Smooth muscle cell (in vitro differentiated cells): ENCODE results near the gene ERC2. TPM values are rescaled to one million over a fixed set of nuclear protein-coding genes. Genes with fewer than 3 reads are reported as not detected.

ENCODE experiments used
- DNase-seq: peaks from one replicate; lab custom pipeline; 2025; ENCODE audit not compliant: unreplicated experiment; lab: John Stamatoyannopoulos, UW
- H2AFZ ChIP-seq: fragments of 200-600 bp; sonication (generic); 2 replicates; pipeline ENCODE4 v1.6.0; 2016; ENCODE audit warnings: antibody characterized with exemption, low read depth, mild to moderate bottlenecking
- H3F3A ChIP-seq: fragments of 200-600 bp; sonication (generic); 2 replicates; pipeline ENCODE4 v1.6.0; 2017; ENCODE audit warnings: antibody characterized with exemption, low read depth
- H3K27ac ChIP-seq: fragments of 200-600 bp; sonication (generic); 2 replicates; pipeline ENCODE4 v1.5.1; 2016; ENCODE audit warnings: low read depth, mild to moderate bottlenecking
- H3K27me3 ChIP-seq: fragments of 200-600 bp; sonication (generic); 2 replicates; pipeline ENCODE4 v1.6.1; 2016; ENCODE audit warnings: low read depth, mild to moderate bottlenecking
- H3K36me3 ChIP-seq: fragments of 200-600 bp; sonication (generic); 2 replicates; pipeline ENCODE4 v1.5.1; 2016; ENCODE audit warnings: low read depth
- H3K4me1 ChIP-seq: fragments of 200-600 bp; sonication (generic); 2 replicates; pipeline ENCODE4 v1.5.1; 2016; ENCODE audit warnings: low read depth
- H3K4me2 ChIP-seq: fragments of 200-600 bp; sonication (generic); 2 replicates; pipeline ENCODE4 v1.6.0; 2016; ENCODE audit warnings: mild to moderate bottlenecking
- H3K4me3 ChIP-seq: fragments of 200-600 bp; sonication (generic); 2 replicates; pipeline ENCODE4 v1.5.1; 2016; ENCODE audit warnings: mild to moderate bottlenecking
- H3K79me2 ChIP-seq: fragments of 200-600 bp; sonication (generic); 2 replicates; pipeline ENCODE4 v1.6.0; 2016; ENCODE audit warnings: low read depth, mild to moderate bottlenecking
- H3K9ac ChIP-seq: fragments of 200-600 bp; sonication (generic); 2 replicates; pipeline ENCODE4 v1.6.0; 2016; ENCODE audit warnings: low read depth
- H3K9me3 ChIP-seq: fragments of 200-600 bp; sonication (generic); replicated peaks from 2 replicates; pipeline ENCODE4 v1.5.1; 2016; ENCODE audit warnings: low read depth
- H4K20me1 ChIP-seq: fragments of 200-600 bp; sonication (generic); 2 replicates; pipeline ENCODE4 v1.6.0; 2016; ENCODE audit warnings: low read depth
- WGBS: methylation state at CpG from one replicate; pipeline ENCODE4 v1.1.7; 2016; ENCODE audit warnings: low lambda C conversion rate; 5-methylcytosine and 5-hydroxymethylcytosine counted together
- polyA plus RNA-seq: library from polyadenylated mRNA; unstranded; fragments of >200 nt; fragmentation: Nextera tagmentation; extraction: Ambion mirVana; gene quantifications from 2 replicates; pipeline ENCODE4 v1.2.1, GENCODE V29; 2016
- total RNA-seq: library from RNA; depleted of rRNA; stranded (reverse); fragments of >200 nt; gene quantifications from 2 replicates; pipeline ENCODE4 v1.2.3, GENCODE V29; 2014
- TF ChIP-seq, protein P1 (sequence below): fragments of 200-600 bp; sonication (generic); IDR thresholded peaks from 2 replicates; pipeline ENCODE4 v1.5.1; 2017; ENCODE audit warnings: borderline replicate concordance, mild to moderate bottlenecking, antibody characterized with exemption; ENCODE audit not compliant: insufficient read depth, poor library complexity, severe bottlenecking

The ERC2 gene
- total and polyA plus RNA-seq, 2 experiments from 2014 or later = 1.1 TPM; not detected in 1

- peak overlapping the region; percentile 11 for H3K4me2 ChIP-seq
Observed at GRCh38 chr3:55569033-55569599, 899.2 kb downstream of the ERC2 start.

GRCh38 chr3:55567615-55568014, 900.7 kb downstream of the ERC2 start:
- H3K4me1 ChIP-seq = peaks cover 8% of the 10 kb centered on the region
- H3K4me2 ChIP-seq = peak overlapping the region; percentile 39
- H3K27me3 ChIP-seq = no peaks in the 10 kb centered on the region
- no peaks in the 10 kb centered on the region for H3K36me3 ChIP-seq
- no peak overlapping the region for H3K9ac ChIP-seq
- H3K9me3 ChIP-seq = no peaks in the 10 kb centered on the region
- H3K79me2 ChIP-seq = no peaks in the 10 kb centered on the region
- DNase-seq = no peak
- no peak overlapping the region for H3K4me3 ChIP-seq
- H4K20me1 ChIP-seq = no peaks in the 10 kb centered on the region
- WGBS = 6% methylated on average over 3 of the region's 3 CpGs
- TF ChIP-seq, protein P1, sequence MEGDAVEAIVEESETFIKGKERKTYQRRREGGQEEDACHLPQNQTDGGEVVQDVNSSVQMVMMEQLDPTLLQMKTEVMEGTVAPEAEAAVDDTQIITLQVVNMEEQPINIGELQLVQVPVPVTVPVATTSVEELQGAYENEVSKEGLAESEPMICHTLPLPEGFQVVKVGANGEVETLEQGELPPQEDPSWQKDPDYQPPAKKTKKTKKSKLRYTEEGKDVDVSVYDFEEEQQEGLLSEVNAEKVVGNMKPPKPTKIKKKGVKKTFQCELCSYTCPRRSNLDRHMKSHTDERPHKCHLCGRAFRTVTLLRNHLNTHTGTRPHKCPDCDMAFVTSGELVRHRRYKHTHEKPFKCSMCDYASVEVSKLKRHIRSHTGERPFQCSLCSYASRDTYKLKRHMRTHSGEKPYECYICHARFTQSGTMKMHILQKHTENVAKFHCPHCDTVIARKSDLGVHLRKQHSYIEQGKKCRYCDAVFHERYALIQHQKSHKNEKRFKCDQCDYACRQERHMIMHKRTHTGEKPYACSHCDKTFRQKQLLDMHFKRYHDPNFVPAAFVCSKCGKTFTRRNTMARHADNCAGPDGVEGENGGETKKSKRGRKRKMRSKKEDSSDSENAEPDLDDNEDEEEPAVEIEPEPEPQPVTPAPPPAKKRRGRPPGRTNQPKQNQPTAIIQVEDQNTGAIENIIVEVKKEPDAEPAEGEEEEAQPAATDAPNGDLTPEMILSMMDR = no peak
- H2AFZ ChIP-seq = no peak overlapping the region
- peaks cover 16% of the 10 kb centered on the region for H3F3A ChIP-seq
- peak overlapping the region; percentile 67 for H3K27ac ChIP-seq

More at GRCh38 chr3:55569033-55569599, 899.2 kb downstream of the ERC2 start:
- Histone ChIP-seq H3K79me2 (no peaks in the 10 kb centered on the region), H3F3A (peaks cover 16% of the 10 kb centered on the region), H3K27me3 (no peaks in the 10 kb centered on the region), H4K20me1 (no peaks in the 10 kb centered on the region), H3K4me3 (no peak overlapping the region), H3K36me3 (no peaks in the 10 kb centered on the region), H3K27ac (peak overlapping the region; percentile 67), H3K4me1 (peaks cover 8% of the 10 kb centered on the region), H3K9me3 (no peaks in the 10 kb centered on the region), H3K9ac (no peak overlapping the region), H2AFZ (no peak overlapping the region)
- WGBS = 11% methylated on average over 10 of the region's 10 CpGs
- TF ChIP-seq, protein P1 = no peak
- DNase-seq = no peak

DNA sequence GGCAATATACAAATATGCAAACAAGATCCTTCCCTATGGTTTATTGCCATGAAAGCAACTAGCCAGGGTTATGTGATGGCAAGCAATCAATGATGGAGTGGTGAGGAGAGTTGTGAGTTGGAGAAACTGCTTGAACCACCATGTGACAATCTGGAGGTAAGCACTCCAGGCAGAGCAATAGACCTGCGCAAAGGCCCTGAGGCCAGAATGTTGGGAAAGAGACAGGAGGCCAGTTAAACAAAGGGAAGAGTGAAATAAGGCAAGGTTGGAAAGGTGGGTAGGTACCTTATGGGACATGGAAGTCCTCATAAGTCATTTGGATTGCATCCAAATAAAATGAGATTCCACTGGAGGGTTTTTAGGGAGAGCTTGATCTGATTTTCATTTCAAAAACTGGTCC, 901.1 kb downstream of the ERC2 start:
- no peaks in the 10 kb centered on the region for H3K9me3 ChIP-seq
- H3K4me3 ChIP-seq = no peak overlapping the region
- H3K79me2 ChIP-seq = no peaks in the 10 kb centered on the region
- H4K20me1 ChIP-seq = no peaks in the 10 kb centered on the region
- H3K27ac ChIP-seq = peak overlapping the region; percentile 67
- WGBS = 100% methylated on average over 1 of the region's 1 CpG
- H3K9ac ChIP-seq = no peak overlapping the region
- H3K4me1 ChIP-seq = peaks cover 8% of the 10 kb centered on the region
- no peak overlapping the region for H3K4me2 ChIP-seq
- DNase-seq = no peak
- TF ChIP-seq, protein P1 = no peak
- no peaks in the 10 kb centered on the region for H3K27me3 ChIP-seq
- H3K36me3 ChIP-seq = no peaks in the 10 kb centered on the region
- H2AFZ ChIP-seq = no peak overlapping the region
- H3F3A ChIP-seq = peaks cover 16% of the 10 kb centered on the region

- H3K9ac ChIP-seq = no peak overlapping the region
- H3K9me3 ChIP-seq = no peaks in the 10 kb centered on the region
- H3K4me1 ChIP-seq = peaks cover 3% of the 10 kb centered on the region
- TF ChIP-seq, protein P1 = no peak
- WGBS = 77% methylated on average over 3 of the region's 3 CpGs
- H3K79me2 ChIP-seq = no peaks in the 10 kb centered on the region
- no peak overlapping the region for H2AFZ ChIP-seq
- H4K20me1 ChIP-seq = no peaks in the 10 kb centered on the region
- peaks cover 12% of the 10 kb centered on the region for H3F3A ChIP-seq
- H3K36me3 ChIP-seq = no peaks in the 10 kb centered on the region
- DNase-seq = no peak
- H3K4me3 ChIP-seq = no peak overlapping the region
- no peak overlapping the region for H3K4me2 ChIP-seq
- H3K27ac ChIP-seq = no peak overlapping the region
- no peaks in the 10 kb centered on the region for H3K27me3 ChIP-seq
Observed at GRCh38 chr3:55565521-55565920, 902.7 kb downstream of the ERC2 start.
